ENCODE results near the gene PNMA6F. TPM values are rescaled to one million over a fixed set of nuclear protein-coding genes. Genes with fewer than 3 reads are reported as not detected.
"Not testable (repeated sequence)": the region's sequence is repeated elsewhere in the genome, so short reads cannot be mapped to it uniquely, and the experiment has no call there.

The PNMA6F gene
- total and polyA plus RNA-seq, 2 donors from 2014 or later = not detected

- no peak overlapping the region for H3K9ac ChIP-seq (ENCODE audit: low read length in 3 of 3)
Measured at GRCh38 chrX:153301746-153302145, 19.8 kb downstream of the PNMA6F start.

GRCh38 chrX:153299855-153300254, 21.7 kb downstream of the PNMA6F start:
- Histone ChIP-seq H3K27ac (ENCODE audit: low read depth in 2 of 2, low read length in 2 of 2) (no peak overlapping the region), H3K27me3 (ENCODE audit: control insufficient read depth, insufficient read depth, low read length) (no peaks in the 10 kb centered on the region), H3K4me1 (ENCODE audit: control insufficient read depth in 2 of 3, insufficient read depth in 2 of 3, low read depth in 1 of 3, low read length in 3 of 3) (no peaks in the 10 kb centered on the region), H3K9me3 (ENCODE audit: control insufficient read depth in 2 of 3, insufficient read depth in 1 of 3, low read length in 3 of 3) (no peaks in the 10 kb centered on the region), H3K9ac (ENCODE audit: low read length in 3 of 3) (no peak overlapping the region), H3K36me3 (ENCODE audit: control insufficient read depth in 2 of 3, insufficient read depth in 3 of 3, low read length in 3 of 3) (no peaks in the 10 kb centered on the region), H3K4me3 (ENCODE audit: low read length in 3 of 3) (no peak overlapping the region)
- intact Hi-C loops (cut with DNase I) = no loop called here
- TF ChIP-seq CTCF (IDR thresholded peaks at IDR 0.05; ENCODE audit: borderline replicate concordance, extremely low read depth, insufficient read depth) = no peak
- no peak for FAIRE-seq
- DNase-seq = peak in 1 of 5 donors; percentile 2

More at GRCh38 chrX:153301746-153302145, 19.8 kb downstream of the PNMA6F start:
- FAIRE-seq (no peak), DNase-seq (no peak)
- intact Hi-C loops (cut with DNase I) = no loop called here
- H3K4me3 ChIP-seq (ENCODE audit: low read length in 3 of 3) = no peak overlapping the region
- no peaks in the 10 kb centered on the region for H3K36me3 ChIP-seq (ENCODE audit: control insufficient read depth in 2 of 3, insufficient read depth in 3 of 3, low read length in 3 of 3)
- TF ChIP-seq CTCF (IDR thresholded peaks at IDR 0.05; ENCODE audit: borderline replicate concordance, extremely low read depth, insufficient read depth) = no peak
- no peaks in the 10 kb centered on the region for H3K9me3 ChIP-seq (ENCODE audit: control insufficient read depth in 2 of 3, insufficient read depth in 1 of 3, low read length in 3 of 3)
- H3K4me1 ChIP-seq (ENCODE audit: control insufficient read depth in 2 of 3, insufficient read depth in 2 of 3, low read depth in 1 of 3, low read length in 3 of 3) = no peaks in the 10 kb centered on the region
- H3K27me3 ChIP-seq (ENCODE audit: control insufficient read depth, insufficient read depth, low read length) = no peaks in the 10 kb centered on the region
- no peak overlapping the region for H3K27ac ChIP-seq (ENCODE audit: low read depth in 2 of 2, low read length in 2 of 2)

- Histone ChIP-seq H3K9ac (ENCODE audit: low read length in 3 of 3) (no peak overlapping the region), H3K27me3 (ENCODE audit: control insufficient read depth, insufficient read depth, low read length) (no peaks in the 10 kb centered on the region), H3K4me1 (ENCODE audit: control insufficient read depth in 2 of 3, insufficient read depth in 2 of 3, low read depth in 1 of 3, low read length in 3 of 3) (no peaks in the 10 kb centered on the region), H3K9me3 (ENCODE audit: control insufficient read depth in 2 of 3, insufficient read depth in 1 of 3, low read length in 3 of 3) (no peaks in the 10 kb centered on the region), H3K36me3 (ENCODE audit: control insufficient read depth in 2 of 3, insufficient read depth in 3 of 3, low read length in 3 of 3) (no peaks in the 10 kb centered on the region), H3K27ac (ENCODE audit: low read depth in 2 of 2, low read length in 2 of 2) (no peak overlapping the region), H3K4me3 (ENCODE audit: low read length in 3 of 3) (no peak overlapping the region)
- DNase-seq (no peak), FAIRE-seq (no peak)
- TF ChIP-seq CTCF (IDR thresholded peaks at IDR 0.05; ENCODE audit: borderline replicate concordance, extremely low read depth, insufficient read depth) = no peak
- intact Hi-C loops (cut with DNase I) = no loop called here
Measured at GRCh38 chrX:153297376-153297775, 24.2 kb downstream of the PNMA6F start.

GRCh38 chrX:153293485-153294071, 28.0 kb downstream of the PNMA6F start:
- not testable (repeated sequence) for H3K4me1 ChIP-seq (ENCODE audit: control insufficient read depth in 2 of 3, insufficient read depth in 2 of 3, low read depth in 1 of 3, low read length in 3 of 3); FAIRE-seq; H3K9ac ChIP-seq (ENCODE audit: low read length in 3 of 3)

GRCh38 chrX:153288807-153289206, 32.8 kb downstream of the PNMA6F start:
- intact Hi-C loops (cut with DNase I); H3K36me3 ChIP-seq (ENCODE audit: control insufficient read depth in 2 of 3, insufficient read depth in 3 of 3, low read length in 3 of 3); H3K4me3 ChIP-seq (ENCODE audit: low read length in 3 of 3); H3K9me3 ChIP-seq (ENCODE audit: control insufficient read depth in 2 of 3, insufficient read depth in 1 of 3, low read length in 3 of 3); H3K4me1 ChIP-seq (ENCODE audit: control insufficient read depth in 2 of 3, insufficient read depth in 2 of 3, low read depth in 1 of 3, low read length in 3 of 3); H3K27ac ChIP-seq (ENCODE audit: low read depth in 2 of 2, low read length in 2 of 2); H3K27me3 ChIP-seq (ENCODE audit: control insufficient read depth, insufficient read depth, low read length); H3K9ac ChIP-seq (ENCODE audit: low read length in 3 of 3); DNase-seq: not testable (repeated sequence)
- peak; percentile 66 for FAIRE-seq

More at GRCh38 chrX:153293485-153294071, 28.0 kb downstream of the PNMA6F start:
- H3K4me3 ChIP-seq (ENCODE audit: low read length in 3 of 3); H3K9me3 ChIP-seq (ENCODE audit: control insufficient read depth in 2 of 3, insufficient read depth in 1 of 3, low read length in 3 of 3); DNase-seq; H3K27me3 ChIP-seq (ENCODE audit: control insufficient read depth, insufficient read depth, low read length); H3K36me3 ChIP-seq (ENCODE audit: control insufficient read depth in 2 of 3, insufficient read depth in 3 of 3, low read length in 3 of 3); intact Hi-C loops (cut with DNase I); H3K27ac ChIP-seq (ENCODE audit: low read depth in 2 of 2, low read length in 2 of 2): not testable (repeated sequence)

GRCh38 chrX:153285678-153286077, 35.9 kb downstream of the PNMA6F start:
- H3K4me3 ChIP-seq (ENCODE audit: low read length in 3 of 3); DNase-seq; H3K27me3 ChIP-seq (ENCODE audit: control insufficient read depth, insufficient read depth, low read length); H3K27ac ChIP-seq (ENCODE audit: low read depth in 2 of 2, low read length in 2 of 2); intact Hi-C loops (cut with DNase I); H3K9ac ChIP-seq (ENCODE audit: low read length in 3 of 3); H3K9me3 ChIP-seq (ENCODE audit: control insufficient read depth in 2 of 3, insufficient read depth in 1 of 3, low read length in 3 of 3); FAIRE-seq; H3K36me3 ChIP-seq (ENCODE audit: control insufficient read depth in 2 of 3, insufficient read depth in 3 of 3, low read length in 3 of 3); H3K4me1 ChIP-seq (ENCODE audit: control insufficient read depth in 2 of 3, insufficient read depth in 2 of 3, low read depth in 1 of 3, low read length in 3 of 3): not testable (repeated sequence)

All from kidney (tissue), 14 donors.